ENCODE data around the gene CCN5. TPM values are rescaled to one million over a fixed set of nuclear protein-coding genes. Genes with fewer than 3 reads are reported as not detected.

The CCN5 gene
- total and polyA plus RNA-seq, 8 donors = 0.29 to 20.8 (median 0.48) TPM

- no peak overlapping the region for H3K4me3 ChIP-seq
- intact Hi-C loops (cut with DNase I) = no loop called here
- no peak for ATAC-seq
- no peak overlapping the region for H3K27ac ChIP-seq
- TF ChIP-seq CTCF (IDR thresholded peaks at IDR 0.05) = no peak
- no peak for DNase-seq
- peaks cover 0 to 29% of the 10 kb centered on the region in 2 donors for H3K27me3 ChIP-seq
- no peaks in the 10 kb centered on the region for H3K9me3 ChIP-seq
- H3K4me1 ChIP-seq = no peaks in the 10 kb centered on the region
- H3K36me3 ChIP-seq = no peaks in the 10 kb centered on the region
These were observed 53.1 kb downstream of the CCN5 start for GRCh38 chr20:44768256-44768655.

- Histone ChIP-seq H3K4me3 (no peak overlapping the region), H3K27me3 (peaks cover 0 to 32% of the 10 kb centered on the region in 2 donors), H3K36me3 (no peaks in the 10 kb centered on the region), H3K27ac (no peak overlapping the region), H3K4me1 (no peaks in the 10 kb centered on the region), H3K9me3 (no peaks in the 10 kb centered on the region)
- intact Hi-C loops (cut with DNase I) = no loop called here
- no peak for DNase-seq
- no peak for ATAC-seq
- TF ChIP-seq CTCF (IDR thresholded peaks at IDR 0.05) = no peak
These were observed 53.8 kb downstream of the CCN5 start for GRCh38 chr20:44768854-44769480.

- DNase-seq = no peak
- no peaks in the 10 kb centered on the region for H3K9me3 ChIP-seq
- H3K4me1 ChIP-seq = no peaks in the 10 kb centered on the region
- H3K27me3 ChIP-seq = peaks cover 0 to 35% of the 10 kb centered on the region in 2 donors
- no peak for ATAC-seq
- H3K4me3 ChIP-seq = no peak overlapping the region
- H3K36me3 ChIP-seq = no peaks in the 10 kb centered on the region
- intact Hi-C loops (cut with DNase I) = no loop called here
- no peak for TF ChIP-seq CTCF (IDR thresholded peaks at IDR 0.05)
- no peak overlapping the region for H3K27ac ChIP-seq
These were observed 54.3 kb downstream of the CCN5 start for GRCh38 chr20:44769481-44769863.

GRCh38 chr20:44770484-44771171 lies 55.5 kb downstream of the CCN5 start:
- Histone ChIP-seq H3K27ac (no peak overlapping the region), H3K4me3 (no peak overlapping the region), H3K9me3 (no peaks in the 10 kb centered on the region), H3K36me3 (no peaks in the 10 kb centered on the region), H3K4me1 (no peaks in the 10 kb centered on the region), H3K27me3 (peaks cover 0 to 35% of the 10 kb centered on the region in 2 donors)
- DNase-seq (no peak), ATAC-seq (no peak)
- intact Hi-C loops (cut with DNase I) = no loop called here
- TF ChIP-seq CTCF (IDR thresholded peaks at IDR 0.05) = no peak

GRCh38 chr20:44771172-44771535 lies 56.0 kb downstream of the CCN5 start:
- ATAC-seq (no peak), DNase-seq (no peak)
- no peaks in the 10 kb centered on the region for H3K36me3 ChIP-seq
- peaks cover 0 to 32% of the 10 kb centered on the region in 2 donors for H3K27me3 ChIP-seq
- H3K9me3 ChIP-seq = no peaks in the 10 kb centered on the region
- no peak overlapping the region for H3K27ac ChIP-seq
- TF ChIP-seq CTCF (IDR thresholded peaks at IDR 0.05) = no peak
- no peak overlapping the region for H3K4me3 ChIP-seq
- no peaks in the 10 kb centered on the region for H3K4me1 ChIP-seq
- intact Hi-C loops (cut with DNase I) = no loop called here
